A549 treated with CpdA at 1 μM for 4 hours (cell line): ENCODE results near the gene UAP1L1. TPM values are rescaled to one million over a fixed set of nuclear protein-coding genes. Genes with fewer than 3 reads are reported as not detected.

Experiments used
- total RNA-seq: library from RNA; stranded (reverse); fragments of 200-300 nt; extraction: Qiagen RNA extraction; gene quantifications from 5 replicates; pipeline ENCODE4 v1.2.3, GENCODE V29; 2022; ENCODE audit warnings: low read depth

Gene UAP1L1
- 9.7 to 15.4 TPM (median 11.3 TPM) in 5 replicates for total RNA-seq

GRCh38 chr9:137077010-137077747, at the start of gene UAP1L1:
TSS of gene UAP1L1 (plus strand) at chr9:137077517. CDS start at chr9:137077533, 16 bp downstream.

GRCh38 chr9:137031904-137032640, 45.2 kb upstream of the UAP1L1 start, which contains the start of gene FUT7:
TSS of gene FUT7 (minus strand) at chr9:137032088. CDS start at chr9:137031991, 97 bp downstream.

GRCh38 chr9:137046088-137046787, 31.1 kb upstream of the UAP1L1 start, which contains the start of gene NPDC1:
TSS of gene NPDC1 (minus strand) at chr9:137046177. CDS start at chr9:137045989, 188 bp downstream.

GRCh38 chr9:137053944-137054931, 23.1 kb upstream of the UAP1L1 start, which contains the start of gene ENTPD2:
TSS of gene ENTPD2 (minus strand) at chr9:137054061. CDS start at chr9:137053997, 64 bp downstream.

GRCh38 chr9:137070201-137070905, 7.0 kb upstream of the UAP1L1 start, which contains the start of gene SAPCD2:
TSS of gene SAPCD2 (minus strand) at chr9:137070557. CDS start at chr9:137070460, 97 bp downstream.

GRCh38 chr9:137086531-137087408, 9.5 kb downstream of the UAP1L1 start, which contains the start of gene MAN1B1:
TSS of gene MAN1B1 (plus strand) at chr9:137086985. CDS start at chr9:137087000, 15 bp downstream.

GRCh38 chr9:137114613-137115393, 37.5 kb downstream of the UAP1L1 start, which contains the start of gene DPP7:
TSS of gene DPP7 (minus strand) at chr9:137114733. CDS start at chr9:137114713, 20 bp downstream.

Other genes starting within 250 kb of the UAP1L1 start
- gene AJM1, start 235.0 kb upstream of the UAP1L1 start, total RNA-seq, result 3.1 to 4.3 TPM (median 4.0 TPM) in 5 replicates
- gene PHPT1, start 228.1 kb upstream of the UAP1L1 start, total RNA-seq, result 255 to 327 TPM (median 305 TPM) in 5 replicates
- gene MAMDC4, start 225.2 kb upstream of the UAP1L1 start, total RNA-seq, result 1.8 to 5.5 TPM (median 4.6 TPM) in 5 replicates
- 418 to 545 TPM (median 475 TPM) in 5 replicates for gene EDF1, start 211.2 kb upstream of the UAP1L1 start, total RNA-seq
- gene TRAF2, start 191.0 kb upstream of the UAP1L1 start, total RNA-seq, result 46.3 to 81.8 TPM (median 69.1 TPM) in 5 replicates
- gene FBXW5, start 132.8 kb upstream of the UAP1L1 start, total RNA-seq, result 61.9 to 101 TPM (median 95.1 TPM) in 5 replicates
- 0.54 to 1.9 TPM (median 1.2 TPM) in 5 replicates for gene C8G, start 132.3 kb upstream of the UAP1L1 start, total RNA-seq
- 0.51 to 2.0 TPM (median 1.1 TPM) in 5 replicates for gene LCN12, start 125.2 kb upstream of the UAP1L1 start, total RNA-seq
- 0.35 to 0.71 TPM (median 0.39 TPM) in 3 of 5 replicates, not detected in the others for gene PTGDS, start 100.0 kb upstream of the UAP1L1 start, total RNA-seq
- gene LCNL1, start 94.5 kb upstream of the UAP1L1 start, total RNA-seq, result 0.02 TPM in 1 of 5 replicates, not detected in the others
- gene PAXX, start 85.1 kb upstream of the UAP1L1 start, total RNA-seq, result 49.2 to 83.7 TPM (median 73.5 TPM) in 5 replicates
- 1.7 to 4.0 TPM (median 3.5 TPM) in 5 replicates for gene CLIC3, start 80.9 kb upstream of the UAP1L1 start, total RNA-seq
- gene ABCA2, start 49.3 kb upstream of the UAP1L1 start, total RNA-seq, result 23.2 to 31.7 TPM (median 25.6 TPM) in 5 replicates
- gene FUT7, start 45.4 kb upstream of the UAP1L1 start, total RNA-seq, result 0.05 TPM in 2 of 5 replicates, not detected in the others
- gene NPDC1, start 31.3 kb upstream of the UAP1L1 start, total RNA-seq, result 36.7 to 87.5 TPM (median 78.6 TPM) in 5 replicates
- 0.72 to 1.2 TPM (median 0.76 TPM) in 5 replicates for gene ENTPD2, start 23.5 kb upstream of the UAP1L1 start, total RNA-seq
- gene SAPCD2, start 7.0 kb upstream of the UAP1L1 start, total RNA-seq, result 13.9 to 28.6 TPM (median 24.4 TPM) in 5 replicates
- 41.0 to 54.7 TPM (median 47.7 TPM) in 5 replicates for gene MAN1B1, start 9.5 kb downstream of the UAP1L1 start, total RNA-seq
- 71.6 to 131 TPM (median 112 TPM) in 5 replicates for gene DPP7, start 37.2 kb downstream of the UAP1L1 start, total RNA-seq
- 0.31 to 1.0 TPM (median 0.38 TPM) in 5 replicates for gene GRIN1, start 61.6 kb downstream of the UAP1L1 start, total RNA-seq
- 0.48 to 2.1 TPM (median 1.3 TPM) in 5 replicates for gene LRRC26, start 92.5 kb downstream of the UAP1L1 start, total RNA-seq
- not detected in 5 replicates for gene TMEM210, start 94.5 kb downstream of the UAP1L1 start, total RNA-seq
- gene ANAPC2, start 111.0 kb downstream of the UAP1L1 start, total RNA-seq, result 25.4 to 37.9 TPM (median 36.1 TPM) in 5 replicates
- gene SSNA1, start 111.2 kb downstream of the UAP1L1 start, total RNA-seq, result 88.4 to 157 TPM (median 143 TPM) in 5 replicates
- 5.6 to 11.1 TPM (median 10.3 TPM) in 5 replicates for gene TPRN, start 123.2 kb downstream of the UAP1L1 start, total RNA-seq
- gene TMEM203, start 128.1 kb downstream of the UAP1L1 start, total RNA-seq, result 32.9 to 47.1 TPM (median 45.3 TPM) in 5 replicates
- gene NDOR1, start 128.2 kb downstream of the UAP1L1 start, total RNA-seq, result 15.2 to 19.1 TPM (median 16.4 TPM) in 5 replicates
- 1.1 to 2.4 TPM (median 1.9 TPM) in 5 replicates for gene RNF208, start 144.7 kb downstream of the UAP1L1 start, total RNA-seq
- 3.3 to 5.0 TPM (median 4.0 TPM) in 5 replicates for gene CYSRT1, start 147.7 kb downstream of the UAP1L1 start, total RNA-seq
- 0.10 to 0.24 TPM (median 0.20 TPM) in 5 replicates for gene RNF224, start 150.0 kb downstream of the UAP1L1 start, total RNA-seq
- 0.07 to 0.13 TPM (median 0.08 TPM) in 5 replicates for gene SLC34A3, start 153.4 kb downstream of the UAP1L1 start, total RNA-seq
- gene TUBB4B, start 163.8 kb downstream of the UAP1L1 start, total RNA-seq, result 595 to 818 TPM (median 736 TPM) in 5 replicates
- not detected in 5 replicates for gene STPG3, start 173.8 kb downstream of the UAP1L1 start, total RNA-seq
- gene NELFB, start 177.8 kb downstream of the UAP1L1 start, total RNA-seq, result 42.8 to 63.0 TPM (median 54.8 TPM) in 5 replicates
- 17.8 to 30.2 TPM (median 27.4 TPM) in 5 replicates for gene TOR4A, start 200.2 kb downstream of the UAP1L1 start, total RNA-seq
- 2.7 to 7.1 TPM (median 5.4 TPM) in 5 replicates for gene NRARP, start 224.8 kb downstream of the UAP1L1 start, total RNA-seq